ENCODE data around the gene HID1.
"Not testable (repeated sequence)": the region's sequence is repeated elsewhere in the genome, so short reads cannot be mapped to it uniquely, and the experiment has no call there.

The HID1 gene

DNA sequence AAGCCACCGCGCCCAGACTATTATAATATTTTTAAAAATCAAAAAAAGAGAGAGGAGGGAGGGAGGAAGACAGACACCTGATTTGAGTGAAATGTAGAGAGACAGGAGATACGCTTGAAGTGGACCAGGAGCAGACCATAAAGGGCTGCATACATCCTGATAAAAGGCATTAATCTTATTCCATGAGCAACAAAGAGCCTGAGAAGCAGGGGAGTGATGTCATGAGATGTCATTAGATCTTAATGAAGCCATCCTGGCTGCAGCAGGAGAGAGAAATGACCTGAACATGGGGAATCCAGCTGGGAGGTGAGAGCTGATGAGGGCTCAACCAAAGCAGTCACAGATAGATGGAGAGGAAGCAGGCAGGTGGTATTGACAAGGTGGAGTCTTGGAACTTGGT, 5.2 kb upstream of the HID1 start:
- TF ChIP-seq, protein P1, sequence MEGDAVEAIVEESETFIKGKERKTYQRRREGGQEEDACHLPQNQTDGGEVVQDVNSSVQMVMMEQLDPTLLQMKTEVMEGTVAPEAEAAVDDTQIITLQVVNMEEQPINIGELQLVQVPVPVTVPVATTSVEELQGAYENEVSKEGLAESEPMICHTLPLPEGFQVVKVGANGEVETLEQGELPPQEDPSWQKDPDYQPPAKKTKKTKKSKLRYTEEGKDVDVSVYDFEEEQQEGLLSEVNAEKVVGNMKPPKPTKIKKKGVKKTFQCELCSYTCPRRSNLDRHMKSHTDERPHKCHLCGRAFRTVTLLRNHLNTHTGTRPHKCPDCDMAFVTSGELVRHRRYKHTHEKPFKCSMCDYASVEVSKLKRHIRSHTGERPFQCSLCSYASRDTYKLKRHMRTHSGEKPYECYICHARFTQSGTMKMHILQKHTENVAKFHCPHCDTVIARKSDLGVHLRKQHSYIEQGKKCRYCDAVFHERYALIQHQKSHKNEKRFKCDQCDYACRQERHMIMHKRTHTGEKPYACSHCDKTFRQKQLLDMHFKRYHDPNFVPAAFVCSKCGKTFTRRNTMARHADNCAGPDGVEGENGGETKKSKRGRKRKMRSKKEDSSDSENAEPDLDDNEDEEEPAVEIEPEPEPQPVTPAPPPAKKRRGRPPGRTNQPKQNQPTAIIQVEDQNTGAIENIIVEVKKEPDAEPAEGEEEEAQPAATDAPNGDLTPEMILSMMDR (conservative IDR thresholded peaks at IDR 0.05; ENCODE audit: low read depth, low read length): no peak
- DNase-seq (ENCODE audit: low read depth): no peak
- H3K4me3 ChIP-seq (ENCODE audit: low read length): no peak overlapping the region

DNA sequence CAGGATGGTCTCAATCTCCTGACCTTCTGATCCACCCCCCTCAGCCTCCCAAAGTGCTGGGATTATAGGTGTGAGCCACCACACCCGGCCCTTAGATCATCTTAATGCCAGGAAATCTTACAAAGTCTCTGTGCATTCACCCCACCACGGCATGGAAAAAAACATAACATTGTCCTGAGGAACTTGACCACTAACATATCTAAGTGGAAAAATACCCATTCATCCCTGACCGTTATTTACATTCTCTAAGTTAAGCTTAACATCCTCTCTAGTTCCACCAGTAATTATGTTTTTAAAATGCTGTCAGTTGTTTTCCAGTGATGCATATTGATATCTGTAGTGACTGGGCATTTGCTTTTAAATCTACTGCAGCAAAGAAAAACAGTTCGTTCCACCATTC, 3.4 kb upstream of the HID1 start:
- TF ChIP-seq, protein P1 (conservative IDR thresholded peaks at IDR 0.05; ENCODE audit: low read depth, low read length): no peak
- no peak overlapping the region for H3K4me3 ChIP-seq (ENCODE audit: low read length)
- no peak for DNase-seq (ENCODE audit: low read depth)

DNA sequence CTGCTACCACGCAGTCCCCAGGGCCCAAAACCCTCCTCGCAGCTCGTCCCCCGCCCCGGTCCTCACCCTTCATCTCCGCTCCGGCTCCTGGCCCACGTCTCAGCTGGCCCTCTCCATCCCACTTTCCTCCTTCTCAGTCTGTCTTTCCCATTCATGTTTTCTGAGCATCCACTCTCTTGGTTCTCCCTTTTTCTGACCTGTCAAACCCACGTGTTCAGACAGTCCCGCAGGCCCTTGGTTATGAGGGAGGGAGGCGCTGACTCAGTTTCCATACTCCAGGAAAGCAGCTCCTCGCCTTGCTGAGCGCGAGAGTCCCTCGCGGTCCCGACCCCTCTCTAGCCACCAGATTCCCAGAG, 392 bp upstream of the HID1 start:
- TF ChIP-seq, protein P1 (conservative IDR thresholded peaks at IDR 0.05; ENCODE audit: low read depth, low read length): no peak
- H3K4me3 ChIP-seq (ENCODE audit: low read length): peak overlapping the region; percentile 35
- no peak for DNase-seq (ENCODE audit: low read depth)

DNA sequence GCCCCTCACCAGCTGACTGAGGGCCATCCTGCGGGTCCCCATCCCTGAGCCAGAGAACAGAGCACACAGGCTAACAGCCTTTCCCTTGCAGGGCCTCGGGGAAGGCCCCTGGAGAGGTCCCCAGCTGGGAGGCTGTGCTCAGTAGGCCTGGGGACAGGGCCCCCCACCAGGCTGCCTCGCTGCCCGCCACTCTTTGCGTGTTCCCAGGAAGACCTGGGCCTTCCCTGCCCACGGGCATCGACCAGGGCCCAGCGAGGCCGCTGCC, 785 bp downstream of the HID1 start:
- peak overlapping the region; percentile 57 for H3K4me3 ChIP-seq (ENCODE audit: low read length)
- DNase-seq (ENCODE audit: low read depth): no peak
- TF ChIP-seq, protein P1 (conservative IDR thresholded peaks at IDR 0.05; ENCODE audit: low read depth, low read length): no peak

DNA sequence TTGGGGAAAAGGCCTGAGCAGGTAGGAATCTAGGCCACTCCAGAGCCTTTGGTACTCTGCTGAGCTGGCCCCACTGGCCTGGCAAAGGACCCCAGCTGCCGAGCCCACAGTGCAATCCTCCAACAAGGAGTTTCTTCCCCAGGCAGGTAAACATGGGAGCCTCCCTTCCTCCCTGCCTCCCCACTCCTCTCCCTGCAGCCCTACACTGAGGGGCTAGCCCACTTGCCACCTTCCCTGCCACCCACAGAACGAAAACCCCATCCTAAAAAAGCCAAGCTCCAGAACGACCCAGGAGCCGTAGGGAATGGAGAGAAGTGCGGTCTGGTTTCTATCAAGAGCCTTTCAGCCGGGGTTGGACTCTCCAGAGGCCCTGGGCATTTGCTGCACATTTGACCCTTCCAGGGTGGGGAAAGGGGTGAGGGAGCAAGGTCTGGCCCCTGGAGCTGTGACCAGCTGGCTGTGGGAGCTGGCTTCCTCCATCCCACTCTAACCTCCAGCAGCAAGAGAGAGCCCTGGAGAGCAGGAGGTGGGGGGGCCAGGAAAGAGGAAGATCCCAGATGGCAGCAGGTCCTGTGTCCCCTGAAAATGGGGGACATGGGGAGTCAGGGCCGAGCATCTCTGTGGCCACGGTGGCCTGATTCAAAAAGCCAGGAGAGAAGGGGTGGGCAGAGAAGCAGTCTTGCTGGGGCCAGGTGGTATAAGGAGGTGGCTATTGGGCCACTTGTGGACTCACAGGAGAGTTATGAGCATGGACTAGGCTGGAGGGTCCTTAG, 1.3 kb downstream of the HID1 start:
- DNase-seq (ENCODE audit: low read depth): no peak
- TF ChIP-seq, protein P1 (conservative IDR thresholded peaks at IDR 0.05; ENCODE audit: low read depth, low read length): no peak
- peak overlapping the region; percentile 57 for H3K4me3 ChIP-seq (ENCODE audit: low read length)

DNA sequence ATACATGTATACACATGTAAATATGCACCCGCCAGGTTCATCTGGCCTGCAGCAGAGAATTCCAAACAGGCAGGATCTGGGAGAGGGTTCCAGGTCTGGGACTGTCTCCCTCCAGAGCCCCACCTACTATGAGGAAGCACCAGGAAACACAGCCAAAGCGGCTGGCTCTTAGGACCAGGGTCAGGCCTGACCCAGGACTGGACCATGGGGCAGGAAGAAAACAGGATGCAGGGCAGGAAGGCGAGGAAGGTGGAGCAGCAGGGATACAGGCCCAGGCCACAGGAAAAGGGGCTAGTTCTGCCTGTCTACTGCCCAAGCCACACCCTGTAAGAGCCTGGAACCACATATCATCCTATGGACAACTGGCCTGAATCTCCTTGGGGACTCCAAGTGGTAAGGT, 2.2 kb downstream of the HID1 start:
- DNase-seq (ENCODE audit: low read depth): no peak
- no peak overlapping the region for H3K4me3 ChIP-seq (ENCODE audit: low read length)
- TF ChIP-seq, protein P1 (conservative IDR thresholded peaks at IDR 0.05; ENCODE audit: low read depth, low read length): no peak

DNA sequence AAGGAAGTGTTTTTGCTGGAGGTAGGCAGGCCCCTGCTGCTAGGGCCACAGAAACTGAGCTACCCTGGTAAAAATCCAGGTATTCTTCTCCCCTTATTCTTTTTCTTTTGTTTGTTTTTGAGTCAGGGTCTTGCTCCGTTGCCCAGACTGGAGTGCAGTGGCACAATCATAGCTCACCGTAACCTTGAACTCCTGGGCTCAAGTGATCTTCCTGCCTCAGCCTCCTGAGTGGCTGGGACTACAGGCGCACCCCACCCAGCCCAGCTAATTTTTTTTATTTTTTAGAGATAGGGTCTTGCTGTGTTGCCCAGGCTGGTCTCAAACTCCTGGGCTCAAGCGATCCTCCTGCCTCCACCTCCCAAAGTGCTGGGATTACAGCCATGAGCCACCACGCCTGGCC, 3.1 kb downstream of the HID1 start:
- DNase-seq (ENCODE audit: low read depth); H3K4me3 ChIP-seq (ENCODE audit: low read length): not testable (repeated sequence)

DNA sequence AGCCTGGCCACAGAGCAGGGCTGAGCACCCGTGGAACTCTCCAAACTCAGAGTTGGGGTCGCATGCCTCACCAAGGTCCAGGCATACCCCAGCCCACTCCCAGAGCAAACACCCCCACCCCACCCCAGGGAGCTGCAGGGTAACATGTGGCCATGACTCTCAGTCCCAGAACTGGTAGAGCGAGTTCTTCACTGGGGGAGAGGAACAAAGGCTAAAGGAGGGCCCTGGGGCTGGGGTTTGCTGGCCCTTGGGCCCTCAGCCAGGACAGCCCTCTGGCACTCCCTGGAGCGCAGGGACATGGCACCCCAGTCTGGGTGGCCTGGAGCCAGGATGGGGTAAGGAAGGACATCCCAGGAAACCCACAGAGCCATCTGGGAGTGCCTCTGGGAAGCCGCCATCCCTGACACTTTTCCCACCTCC, 4.2 kb downstream of the HID1 start:
- H3K4me3 ChIP-seq (ENCODE audit: low read length): no peak overlapping the region
- no peak for DNase-seq (ENCODE audit: low read depth)
- TF ChIP-seq, protein P1 (conservative IDR thresholded peaks at IDR 0.05; ENCODE audit: low read depth, low read length): no peak
